NB4 (cell line): ENCODE measurements around the gene HDAC7.
A peak's percentile ranks its signal among the peaks of the same experiment; 100 is the strongest.

Experiments
- DNase-seq: peaks from one replicate; pipeline ENCODE4 v3.0.0; 2010; ENCODE audit warnings: low read depth
- H3K4me3 ChIP-seq: one replicate; pipeline ENCODE4 v1.5.1; 2011; ENCODE audit warnings: mild to moderate bottlenecking, low read depth, low read length, moderate library complexity
- MYC ChIP-seq: IDR thresholded peaks from 2 replicates; pipeline ENCODE4 v1.6.1; 2011; ENCODE audit warnings: low read depth, low read length
- POLR2A ChIP-seq: IDR thresholded peaks from 2 replicates; pipeline ENCODE4 v1.6.1; 2011; ENCODE audit warnings: mild to moderate bottlenecking; ENCODE audit not compliant: insufficient read length; ENCODE audit errors: extremely low read depth
- TF ChIP-seq, protein P1 (sequence below): IDR thresholded peaks from 2 replicates; pipeline ENCODE4 v1.6.1; 2011; ENCODE audit warnings: low read depth, low read length
- TF ChIP-seq, protein P2 (sequence below): IDR thresholded peaks from one replicate; pipeline ENCODE4 v1.5.1; 2012; ENCODE audit warnings: low read depth, low read length

The HDAC7 gene

DNA sequence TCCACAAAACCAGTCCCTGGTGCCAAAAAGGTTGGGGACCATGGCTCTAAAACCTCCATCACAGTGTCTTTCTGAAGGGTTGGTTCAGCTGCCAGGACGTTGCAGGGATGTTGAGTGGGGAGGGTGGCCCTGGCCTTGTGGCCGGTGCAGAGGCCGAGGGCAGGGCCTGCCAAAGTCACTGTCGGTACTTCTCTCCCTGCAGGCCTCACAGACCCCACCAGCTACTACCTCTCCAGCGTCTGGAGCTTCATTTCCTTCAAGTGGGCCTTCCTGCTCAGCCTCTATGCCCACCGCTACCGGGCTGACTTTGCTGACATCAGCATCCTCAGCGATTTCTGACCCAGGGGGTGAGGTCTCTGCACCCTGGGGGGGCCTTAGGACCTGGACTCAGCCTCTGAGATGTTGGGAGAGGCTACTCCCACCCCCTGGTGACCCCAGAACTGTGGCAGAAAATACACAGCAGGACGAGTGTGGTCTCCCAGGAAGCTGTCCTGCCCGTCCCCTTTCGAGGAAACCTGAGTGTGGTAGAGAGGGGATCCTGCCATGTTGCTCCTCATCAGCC, 39.7 kb downstream of the HDAC7 start:
- DNase-seq = no peak
- no peak overlapping the region for H3K4me3 ChIP-seq
- TF ChIP-seq POLR2A (no peak), MYC (no peak)
- TF ChIP-seq, protein P1, sequence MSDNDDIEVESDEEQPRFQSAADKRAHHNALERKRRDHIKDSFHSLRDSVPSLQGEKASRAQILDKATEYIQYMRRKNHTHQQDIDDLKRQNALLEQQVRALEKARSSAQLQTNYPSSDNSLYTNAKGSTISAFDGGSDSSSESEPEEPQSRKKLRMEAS = no peak
- TF ChIP-seq, protein P2, sequence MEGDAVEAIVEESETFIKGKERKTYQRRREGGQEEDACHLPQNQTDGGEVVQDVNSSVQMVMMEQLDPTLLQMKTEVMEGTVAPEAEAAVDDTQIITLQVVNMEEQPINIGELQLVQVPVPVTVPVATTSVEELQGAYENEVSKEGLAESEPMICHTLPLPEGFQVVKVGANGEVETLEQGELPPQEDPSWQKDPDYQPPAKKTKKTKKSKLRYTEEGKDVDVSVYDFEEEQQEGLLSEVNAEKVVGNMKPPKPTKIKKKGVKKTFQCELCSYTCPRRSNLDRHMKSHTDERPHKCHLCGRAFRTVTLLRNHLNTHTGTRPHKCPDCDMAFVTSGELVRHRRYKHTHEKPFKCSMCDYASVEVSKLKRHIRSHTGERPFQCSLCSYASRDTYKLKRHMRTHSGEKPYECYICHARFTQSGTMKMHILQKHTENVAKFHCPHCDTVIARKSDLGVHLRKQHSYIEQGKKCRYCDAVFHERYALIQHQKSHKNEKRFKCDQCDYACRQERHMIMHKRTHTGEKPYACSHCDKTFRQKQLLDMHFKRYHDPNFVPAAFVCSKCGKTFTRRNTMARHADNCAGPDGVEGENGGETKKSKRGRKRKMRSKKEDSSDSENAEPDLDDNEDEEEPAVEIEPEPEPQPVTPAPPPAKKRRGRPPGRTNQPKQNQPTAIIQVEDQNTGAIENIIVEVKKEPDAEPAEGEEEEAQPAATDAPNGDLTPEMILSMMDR = no peak

DNA sequence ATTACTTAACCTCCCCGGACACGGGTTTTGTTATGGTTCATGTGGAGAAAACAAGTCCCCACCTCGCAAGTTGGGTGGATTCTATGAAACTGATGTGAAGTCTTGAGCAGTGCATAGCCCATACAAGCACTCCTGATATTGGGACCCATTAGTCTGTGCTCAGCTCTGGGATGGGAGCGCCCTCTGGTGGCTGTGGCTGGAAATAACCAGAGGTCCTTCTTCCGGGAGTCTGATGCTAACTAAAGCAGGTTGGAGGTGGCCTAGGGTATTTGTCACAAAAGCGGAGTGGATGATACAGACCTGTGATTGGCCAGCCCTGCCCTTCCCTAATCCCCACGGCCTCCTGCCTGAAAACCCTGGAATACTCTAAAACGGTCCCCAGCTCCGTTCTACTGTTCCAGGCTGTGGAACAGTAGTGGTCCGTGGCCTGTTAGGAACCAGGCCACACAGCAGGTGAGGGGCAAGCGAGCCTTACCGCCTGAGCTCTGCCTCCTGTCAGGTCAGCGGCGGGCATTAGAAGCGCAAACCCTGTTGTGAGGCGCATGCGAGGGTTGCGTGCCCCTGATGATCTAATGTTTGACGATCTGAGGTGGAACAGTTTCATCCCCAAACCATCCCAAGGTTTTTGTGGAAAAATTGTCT, 40.3 kb downstream of the HDAC7 start:
- TF ChIP-seq POLR2A = no peak
- TF ChIP-seq, protein P2 = peak; percentile 97
- TF ChIP-seq MYC = peak; percentile 39; the same call in 1 of the 2 replicates
- TF ChIP-seq, protein P1 = peak; percentile 21; the same call in 1 of the 2 replicates

DNA sequence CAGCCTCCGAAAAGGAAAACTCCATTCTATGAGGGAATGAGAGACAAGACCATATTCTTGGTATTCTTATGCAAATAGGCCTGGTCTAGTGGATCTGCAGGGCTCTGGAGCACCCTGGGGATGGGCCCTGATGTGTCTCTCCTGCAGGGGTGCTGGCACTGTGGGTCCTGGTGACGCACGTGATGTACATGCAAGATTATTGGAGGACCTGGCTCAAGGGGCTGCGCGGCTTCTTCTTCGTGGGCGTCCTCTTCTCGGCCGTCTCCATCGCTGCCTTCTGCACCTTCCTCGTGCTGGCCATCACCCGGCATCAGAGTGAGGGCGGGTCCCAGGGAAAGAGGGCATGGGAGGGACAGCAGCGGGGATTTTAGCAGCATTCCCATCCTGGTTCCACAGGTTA, 40.8 kb downstream of the HDAC7 start:
- TF ChIP-seq, protein P1 = no peak
- TF ChIP-seq, protein P2 = no peak
- TF ChIP-seq MYC (no peak), POLR2A (no peak)
- H3K4me3 ChIP-seq = no peak overlapping the region
- no peak for DNase-seq

More for the DNA sequence above, 40.3 kb downstream of the HDAC7 start:
- no peak overlapping the region for H3K4me3 ChIP-seq
- peak; percentile 90 for DNase-seq

DNA sequence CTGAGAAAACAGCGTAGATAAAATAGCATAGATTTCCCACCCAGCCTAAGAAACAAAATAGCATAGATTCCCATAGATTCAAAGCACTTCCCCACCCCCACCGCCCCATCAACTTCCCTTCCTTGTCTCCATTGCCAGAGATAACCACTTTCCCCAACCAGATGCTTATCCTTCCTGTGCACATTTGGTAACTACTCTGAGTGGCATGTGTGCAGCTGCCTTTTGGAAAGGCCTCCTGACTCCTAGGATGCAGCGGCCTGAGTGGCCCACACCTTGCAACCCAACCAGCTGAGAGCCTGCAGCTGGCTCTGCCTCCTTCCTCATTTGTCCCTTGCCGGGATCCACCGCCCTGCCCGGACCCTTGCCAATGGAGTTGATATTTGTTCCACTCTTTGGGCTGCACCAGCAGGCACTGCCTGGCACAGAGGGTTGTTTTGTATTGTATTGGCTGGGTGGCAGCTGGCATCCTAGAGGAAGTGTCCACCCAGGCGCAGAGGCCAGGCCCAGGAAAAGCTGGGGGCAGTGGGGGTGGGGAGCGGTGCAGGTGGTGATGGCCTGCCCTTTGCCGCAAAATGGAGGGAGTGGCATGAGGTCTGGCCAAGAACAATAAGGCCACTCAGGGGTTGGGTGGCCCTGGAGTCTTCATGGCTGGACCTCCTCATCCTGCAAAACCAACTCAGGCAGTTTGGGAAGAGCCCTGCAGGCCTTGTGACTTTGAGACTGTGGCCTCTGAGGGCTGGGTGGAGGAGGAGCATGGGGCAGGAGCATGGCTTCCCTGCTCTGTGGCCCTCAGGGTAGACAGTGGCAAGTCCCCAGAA, 41.8 kb downstream of the HDAC7 start:
- peak; percentile 69 for DNase-seq
- TF ChIP-seq, protein P2 = no peak
- TF ChIP-seq POLR2A = no peak
- TF ChIP-seq, protein P1 = no peak
- no peak for TF ChIP-seq MYC
- H3K4me3 ChIP-seq = no peak overlapping the region

DNA sequence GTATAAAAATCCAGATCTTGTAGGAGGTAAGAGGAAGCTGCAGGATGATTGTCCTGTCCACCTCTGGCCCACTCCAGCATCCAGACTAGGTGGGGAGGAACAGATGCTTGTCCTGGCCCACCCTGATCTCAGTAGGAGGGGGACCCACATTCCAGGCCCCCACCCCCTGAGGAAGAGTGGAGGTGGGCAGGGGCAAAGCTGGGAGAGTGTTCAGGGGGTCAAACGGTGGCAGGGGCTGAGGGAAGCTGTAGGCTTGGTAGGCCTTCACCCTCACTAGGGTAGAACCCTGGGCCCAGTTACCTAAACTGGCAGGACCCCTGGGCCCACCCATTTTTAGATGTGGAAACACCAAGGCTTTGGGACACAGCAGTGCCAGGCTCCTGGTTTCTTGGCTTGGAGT, 42.6 kb downstream of the HDAC7 start:
- no peak overlapping the region for H3K4me3 ChIP-seq
- no peak for DNase-seq
- TF ChIP-seq, protein P2 = no peak
- TF ChIP-seq, protein P1 = no peak
- TF ChIP-seq POLR2A = no peak
- no peak for TF ChIP-seq MYC
